HG03175 (cell line): ENCODE measurements around the gene HPSE2.

ENCODE experiments used
- ATAC-seq: cut with Tn5 transposase; IDR thresholded peaks from one replicate; pipeline ENCODE4 v1.9.1; 2021; ENCODE audit warnings: mild to moderate bottlenecking, moderate library complexity; ENCODE audit not compliant: unreplicated experiment

Gene HPSE2

DNA sequence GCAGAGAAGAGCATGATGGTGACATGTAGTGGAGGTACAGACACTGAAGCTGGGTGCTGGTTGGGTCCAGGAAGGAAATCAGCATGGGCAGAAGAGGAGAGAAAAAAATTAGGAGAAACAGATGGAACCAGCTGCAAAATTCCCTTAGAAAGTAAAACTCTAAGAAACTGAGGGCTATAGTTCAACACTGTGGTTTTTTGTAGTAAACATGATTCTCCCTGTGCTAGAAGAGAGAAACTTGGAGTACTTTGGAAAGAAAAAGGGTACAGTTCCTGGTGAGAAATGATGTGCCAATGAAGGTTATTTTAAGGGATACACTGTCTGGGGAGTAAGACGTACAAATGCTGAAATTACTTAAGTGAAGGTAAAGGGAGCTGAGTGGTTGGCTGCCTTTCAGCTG, 607.4 kb downstream of the HPSE2 start:
- no peak for ATAC-seq

DNA sequence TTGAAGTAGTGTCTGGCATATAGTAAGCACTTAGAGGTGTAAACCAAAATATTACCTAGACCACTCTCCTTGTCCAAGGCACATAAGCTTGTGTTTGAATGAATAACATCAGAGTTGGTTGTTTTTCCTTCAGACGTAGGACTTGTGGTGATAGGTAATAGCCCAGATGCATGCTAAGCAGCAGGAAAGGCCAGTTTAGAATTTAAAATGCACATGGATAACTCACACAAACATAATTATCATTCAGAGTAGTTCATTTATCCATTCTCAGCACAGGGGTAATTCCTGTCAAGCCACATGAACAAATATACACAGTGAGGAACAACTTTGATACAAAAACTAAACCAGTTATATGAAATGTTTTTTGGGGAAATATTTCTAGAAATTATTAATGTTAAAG, 607.9 kb downstream of the HPSE2 start:
- no peak for ATAC-seq

DNA sequence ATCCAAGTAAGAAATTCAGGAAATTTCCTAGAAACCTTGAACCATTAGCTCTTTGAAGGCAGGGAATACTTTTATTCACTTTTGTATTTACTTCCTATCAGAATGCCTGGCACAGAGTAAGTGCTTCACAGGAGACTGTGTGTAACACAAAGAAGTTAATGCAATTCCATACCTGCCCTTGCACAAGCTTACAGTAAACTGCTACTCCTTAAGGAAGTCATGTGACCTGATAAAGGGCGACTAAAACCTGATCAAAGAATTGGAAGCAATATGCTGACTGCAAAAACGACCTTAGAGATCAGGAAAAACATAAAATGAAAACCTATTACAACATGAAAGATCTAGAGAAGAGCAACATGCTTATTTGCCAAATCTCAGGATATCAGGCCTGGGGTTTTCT, 610.7 kb downstream of the HPSE2 start:
- no peak for ATAC-seq

DNA sequence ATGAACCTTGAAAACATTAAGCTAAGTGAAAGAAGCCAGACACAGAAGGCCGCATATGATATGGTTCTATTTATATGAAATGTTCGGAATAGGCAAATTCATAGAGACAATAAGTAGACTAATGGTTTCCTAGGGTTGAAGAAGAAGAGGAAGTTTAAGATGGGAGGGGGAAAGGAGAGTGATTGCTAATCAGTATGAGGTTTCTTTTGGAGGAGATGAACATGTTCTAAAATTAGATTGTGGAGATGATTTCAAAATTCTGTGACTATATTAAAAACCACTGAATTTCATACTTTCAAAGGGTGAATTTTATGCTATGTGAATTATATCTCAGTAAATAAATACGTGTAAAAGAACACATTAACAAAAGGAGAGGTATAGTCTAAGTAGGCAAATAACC, 612.5 kb downstream of the HPSE2 start:
- ATAC-seq = no peak

DNA sequence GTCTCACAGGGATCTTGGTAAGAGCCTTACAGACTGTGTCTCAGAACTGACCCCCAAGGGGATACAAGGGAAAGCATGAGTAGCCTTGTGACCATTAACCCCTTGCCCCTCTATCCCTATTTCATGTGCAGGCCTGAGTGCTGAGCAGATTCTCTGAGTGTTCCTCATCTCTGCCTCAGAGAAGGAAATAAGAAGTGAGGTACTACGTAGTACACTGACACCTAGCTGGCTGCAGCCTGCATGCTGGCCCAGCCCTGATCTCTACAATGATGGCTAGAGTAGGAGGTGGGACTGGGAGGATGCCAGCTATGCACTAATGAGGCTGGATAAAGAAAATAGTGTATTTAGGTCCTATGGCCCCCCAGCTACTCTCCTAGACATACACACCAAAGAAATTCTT, 614.0 kb downstream of the HPSE2 start:
- ATAC-seq = no peak

DNA sequence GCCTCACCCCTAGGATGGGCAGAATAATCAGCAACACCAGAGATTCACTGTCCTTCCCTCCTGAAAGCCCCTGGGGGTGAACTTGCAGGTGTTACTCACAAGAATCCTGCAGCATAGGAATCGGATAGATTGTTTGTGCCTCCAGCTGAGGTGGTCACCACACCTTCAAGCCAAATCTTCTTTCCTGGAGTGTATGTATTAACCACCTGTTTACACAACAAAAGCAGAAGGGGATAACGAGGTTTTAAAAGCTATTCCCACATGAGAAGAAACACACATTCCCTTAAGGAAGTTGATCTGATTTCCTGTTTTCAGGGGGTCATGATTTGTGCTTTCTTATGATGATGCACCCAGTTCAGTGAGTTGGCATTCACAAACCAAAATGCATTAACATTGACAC, 615.1 kb downstream of the HPSE2 start:
- ATAC-seq = no peak

DNA sequence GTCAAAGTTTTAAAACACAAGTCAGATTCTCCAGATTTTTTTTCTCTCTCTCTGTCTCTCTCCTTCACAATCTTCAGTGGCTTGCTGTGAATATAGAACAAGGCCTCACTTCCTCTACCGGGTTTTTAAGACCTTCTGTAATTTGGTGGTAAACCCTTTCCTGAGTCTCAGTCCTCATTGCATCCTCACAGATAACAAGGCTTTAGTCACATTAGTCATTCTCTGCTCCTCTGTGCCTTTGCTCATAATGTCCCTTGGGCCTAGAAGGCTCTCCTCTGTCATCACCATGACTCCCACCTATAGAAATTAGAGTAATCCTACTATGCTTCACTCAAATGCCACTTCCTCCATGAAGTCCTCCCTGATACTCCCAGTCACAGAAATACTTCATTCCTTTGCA, 616.2 kb downstream of the HPSE2 start:
- no peak for ATAC-seq

DNA sequence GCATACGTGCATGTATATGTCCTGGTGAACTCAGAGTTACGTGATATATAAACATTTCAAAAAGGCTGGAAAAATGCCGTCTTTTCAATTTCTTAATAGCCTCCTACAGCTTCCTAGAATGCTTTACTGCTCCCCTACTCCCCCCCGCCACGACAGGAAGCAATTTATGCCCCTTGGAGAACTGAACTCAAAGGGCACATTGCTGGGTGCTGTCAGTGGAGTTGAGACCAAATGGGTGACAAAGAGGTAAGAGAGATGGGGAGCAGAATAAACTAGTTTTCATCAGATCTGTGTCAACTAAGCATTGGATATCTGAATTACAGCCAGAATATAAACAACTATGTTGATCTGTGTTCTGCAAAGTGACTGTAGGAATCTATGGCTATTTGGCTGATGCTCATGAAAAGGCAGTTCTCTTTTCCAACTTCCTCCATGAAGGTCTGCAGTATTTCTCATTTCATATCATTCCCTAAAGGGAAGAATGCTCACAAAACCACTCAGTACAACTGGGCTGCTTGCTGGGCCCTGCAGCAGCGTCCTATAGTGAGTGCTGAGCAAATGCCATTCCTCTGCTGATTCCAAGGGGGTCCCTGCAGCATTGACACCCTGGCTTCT, 617.6 kb downstream of the HPSE2 start:
- ATAC-seq = no peak

DNA sequence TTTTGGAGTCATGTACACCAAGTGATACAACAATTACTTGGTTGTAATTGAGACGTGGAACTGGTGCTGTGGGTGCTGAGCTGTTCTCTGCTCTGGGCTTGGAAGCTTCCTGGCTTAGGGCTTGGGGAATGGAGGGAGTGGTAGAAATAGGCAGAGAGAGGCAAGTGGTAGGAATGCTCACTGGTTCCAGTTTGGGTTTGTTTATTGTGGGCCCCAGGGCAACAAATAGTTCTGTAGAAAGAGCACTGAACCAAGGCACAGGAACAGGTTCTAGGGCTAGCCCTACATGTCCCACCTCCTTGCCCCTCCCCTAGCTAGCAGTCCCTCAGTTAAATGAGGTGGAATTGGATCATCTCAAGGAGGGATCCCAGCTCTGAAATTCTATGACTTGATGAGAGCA, 622.2 kb downstream of the HPSE2 start:
- ATAC-seq = no peak

DNA sequence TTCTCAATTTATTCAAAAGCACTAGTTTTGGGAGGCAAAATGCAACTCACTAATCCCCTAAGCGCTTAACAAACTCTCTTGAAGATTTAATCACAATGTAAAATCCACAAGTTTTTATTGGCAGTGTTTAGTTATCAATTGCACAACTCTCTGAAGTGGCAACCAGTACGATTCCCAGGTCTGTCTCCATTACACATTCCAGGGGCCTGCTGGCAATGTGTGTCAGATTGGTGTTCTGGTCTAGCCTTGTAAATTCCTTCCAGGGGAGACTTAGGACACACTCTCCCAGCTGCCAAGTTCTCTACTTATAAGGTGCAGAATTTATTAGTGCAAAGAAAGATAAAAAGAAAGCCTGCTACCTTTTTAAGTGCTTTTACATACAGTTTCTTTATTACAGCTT, 624.2 kb downstream of the HPSE2 start:
- no peak for ATAC-seq

DNA sequence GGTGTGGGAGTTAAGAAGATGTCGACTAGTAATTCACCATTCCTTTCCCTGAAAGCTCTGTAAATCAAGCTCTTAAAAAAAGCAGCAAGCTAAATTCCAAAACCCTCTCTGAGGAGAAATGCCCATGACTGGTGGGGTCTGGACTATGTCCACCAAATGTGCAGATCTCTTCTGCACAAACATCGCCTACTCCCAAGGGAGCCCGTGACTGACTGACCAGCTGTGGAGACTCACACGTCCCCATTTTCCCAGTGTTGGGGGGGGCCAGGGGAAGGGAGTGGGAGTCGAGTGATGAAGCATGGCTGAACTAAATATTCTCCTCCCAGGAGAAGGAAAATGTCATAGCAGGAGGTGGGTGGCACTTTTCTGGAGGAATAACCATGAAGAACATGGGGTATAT, 624.8 kb downstream of the HPSE2 start:
- no peak for ATAC-seq

DNA sequence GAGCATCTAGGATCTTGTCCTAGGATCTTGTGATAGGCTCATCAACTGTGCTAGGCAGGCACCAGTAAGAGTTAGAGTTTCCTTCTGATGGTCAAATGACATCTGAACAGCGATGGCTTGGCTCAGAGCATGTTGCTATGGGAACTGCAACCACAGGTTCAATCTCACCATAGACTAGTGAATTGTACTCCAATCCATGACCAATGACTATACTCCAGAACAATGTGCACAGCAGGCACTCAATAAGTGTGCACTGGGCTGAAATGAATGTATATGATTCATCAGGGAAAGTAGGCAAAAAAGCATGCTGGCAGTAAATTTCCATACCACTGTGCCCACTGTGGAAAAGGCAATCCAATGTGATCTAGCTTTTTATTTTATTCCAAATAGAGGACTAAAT, 625.4 kb downstream of the HPSE2 start:
- ATAC-seq = no peak

DNA sequence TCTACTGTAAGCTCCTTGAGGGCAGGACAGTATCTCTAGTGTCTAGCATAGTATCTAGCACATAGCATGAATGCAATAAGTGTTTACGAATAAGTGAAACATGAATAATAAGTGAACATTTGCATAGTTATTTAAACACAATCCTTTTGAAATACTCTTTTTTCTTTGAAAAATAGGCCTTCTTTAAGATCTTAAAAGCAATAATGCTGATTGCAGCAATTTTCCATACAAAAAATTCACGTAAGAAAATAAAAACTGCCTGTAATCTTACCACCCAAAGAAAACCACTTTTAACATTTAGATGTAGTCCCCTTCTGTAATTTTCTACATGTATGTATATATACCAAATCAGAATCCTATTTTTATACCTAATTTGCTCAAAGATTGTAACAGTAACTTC, 626.4 kb downstream of the HPSE2 start:
- ATAC-seq = no peak

DNA sequence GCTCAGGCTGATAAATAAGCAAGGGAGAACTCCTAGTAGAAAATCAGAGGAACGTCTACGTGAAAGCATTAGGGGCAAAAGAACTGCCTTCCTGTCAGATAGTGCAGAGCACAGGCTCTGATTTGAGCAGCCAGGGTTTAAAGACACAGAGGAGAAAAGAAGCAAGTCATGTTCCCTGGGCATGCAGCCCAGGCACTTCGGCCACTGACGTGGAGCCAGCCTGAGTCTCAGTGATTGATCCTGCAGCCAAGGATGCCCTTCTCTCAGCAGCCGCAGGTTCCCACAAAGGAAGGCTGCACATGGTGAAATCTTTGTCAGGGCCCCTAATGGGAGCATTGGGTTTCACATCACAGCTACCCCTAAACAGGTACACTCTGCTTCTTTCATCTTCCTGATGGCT, 627.2 kb downstream of the HPSE2 start:
- ATAC-seq = no peak

DNA sequence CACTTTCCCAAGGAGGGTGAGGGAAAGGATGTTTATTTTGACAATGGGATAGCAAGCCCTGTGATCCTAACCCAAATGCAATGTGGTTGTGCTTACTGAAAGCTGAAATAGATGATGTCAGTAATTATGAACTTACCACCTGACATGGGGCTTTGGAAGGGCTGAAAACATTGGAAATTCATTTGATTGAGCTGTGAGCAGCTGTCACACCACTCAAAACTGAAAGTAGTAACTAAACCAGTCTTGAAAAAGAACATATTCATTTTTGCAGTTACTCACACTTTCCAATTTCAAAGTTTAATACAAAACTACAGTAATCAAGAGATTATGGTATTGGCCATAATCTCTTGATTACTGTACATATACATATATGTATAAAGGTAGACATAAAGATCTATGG, 633.4 kb downstream of the HPSE2 start:
- ATAC-seq = no peak

DNA sequence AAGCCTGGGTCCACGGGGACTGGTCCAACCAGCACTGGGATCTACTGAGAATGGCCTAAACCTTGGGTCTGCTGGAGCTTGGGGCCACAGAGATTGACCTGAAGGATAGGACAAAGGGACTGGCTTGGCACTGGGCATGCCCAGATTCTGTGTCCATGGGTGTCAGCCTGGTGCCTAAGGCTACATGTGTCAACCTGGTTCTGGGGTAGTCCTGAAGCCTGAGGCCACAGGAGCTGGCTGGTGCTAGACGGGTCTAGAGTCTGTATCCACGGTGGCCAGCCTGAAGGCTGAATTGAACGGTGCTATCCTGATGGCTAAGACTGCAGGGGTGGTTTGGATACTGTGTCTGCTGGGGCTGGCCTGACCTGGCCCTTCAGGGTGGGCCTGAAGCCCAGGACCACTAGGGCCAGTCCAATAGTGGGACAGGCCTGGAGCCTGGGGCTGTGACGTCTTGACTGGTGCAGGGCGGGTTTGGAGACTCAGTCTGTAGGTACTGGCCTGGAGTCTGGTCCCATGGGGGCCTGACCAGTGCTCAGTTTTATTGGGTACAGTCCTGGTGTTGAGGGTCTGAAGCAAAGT, 636.5 kb downstream of the HPSE2 start:
- ATAC-seq = no peak

DNA sequence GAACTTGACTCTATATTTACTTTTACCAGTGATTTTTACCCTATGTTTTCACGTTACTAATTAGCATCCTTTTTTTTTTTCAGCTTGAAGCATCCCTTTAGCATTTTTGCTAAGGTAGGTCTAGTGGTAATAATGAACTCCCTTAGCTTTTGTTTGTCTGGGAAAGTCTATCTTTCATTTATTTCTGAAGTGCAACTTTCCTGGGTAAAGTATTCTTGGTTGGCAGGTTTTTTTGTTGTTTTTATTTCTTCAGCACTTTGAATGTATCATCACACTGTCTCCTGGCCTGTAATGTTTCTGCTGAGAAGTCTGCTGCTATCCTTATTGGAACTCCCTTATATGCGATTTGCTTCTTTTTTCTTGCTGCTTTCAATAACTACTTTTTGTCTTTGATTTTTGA, 639.2 kb downstream of the HPSE2 start:
- ATAC-seq = no peak

DNA sequence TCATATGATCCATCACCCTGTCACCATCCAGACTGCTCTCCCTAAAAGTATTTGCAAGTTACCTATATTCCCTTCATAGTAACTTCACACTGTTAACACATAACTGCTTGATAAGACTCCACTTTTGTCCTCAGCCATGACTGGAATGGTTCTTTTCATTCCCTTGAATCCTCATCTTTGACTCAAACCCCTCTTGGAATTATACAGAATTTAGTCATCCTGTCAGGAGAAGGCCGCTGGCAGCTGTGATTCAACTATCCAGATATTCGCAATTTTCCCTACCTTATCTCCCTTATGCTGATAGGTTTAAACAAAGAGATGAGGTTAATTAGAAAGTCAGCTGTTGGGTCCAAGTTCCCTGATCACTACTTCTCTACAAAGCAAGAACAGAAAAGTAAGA, 646.0 kb downstream of the HPSE2 start:
- ATAC-seq = no peak

DNA sequence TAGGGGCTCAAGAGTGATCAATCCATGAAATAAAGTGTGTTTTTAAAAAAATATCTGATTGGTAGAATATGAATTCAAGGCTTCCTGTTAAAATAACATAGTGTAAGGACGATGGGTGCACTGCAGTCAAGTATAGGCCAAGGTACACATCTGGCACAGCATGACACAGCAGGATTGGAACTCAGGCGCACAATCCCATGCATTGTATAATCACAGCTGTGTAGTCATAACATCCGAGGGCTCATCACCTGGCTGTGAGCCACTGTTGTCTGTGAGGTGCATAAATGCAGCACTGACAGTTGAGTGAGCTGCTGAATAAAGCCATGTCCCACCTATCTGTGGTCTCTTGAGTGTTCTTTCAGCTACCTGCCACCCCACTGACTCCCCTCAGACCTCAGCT, 646.6 kb downstream of the HPSE2 start:
- no peak for ATAC-seq

DNA sequence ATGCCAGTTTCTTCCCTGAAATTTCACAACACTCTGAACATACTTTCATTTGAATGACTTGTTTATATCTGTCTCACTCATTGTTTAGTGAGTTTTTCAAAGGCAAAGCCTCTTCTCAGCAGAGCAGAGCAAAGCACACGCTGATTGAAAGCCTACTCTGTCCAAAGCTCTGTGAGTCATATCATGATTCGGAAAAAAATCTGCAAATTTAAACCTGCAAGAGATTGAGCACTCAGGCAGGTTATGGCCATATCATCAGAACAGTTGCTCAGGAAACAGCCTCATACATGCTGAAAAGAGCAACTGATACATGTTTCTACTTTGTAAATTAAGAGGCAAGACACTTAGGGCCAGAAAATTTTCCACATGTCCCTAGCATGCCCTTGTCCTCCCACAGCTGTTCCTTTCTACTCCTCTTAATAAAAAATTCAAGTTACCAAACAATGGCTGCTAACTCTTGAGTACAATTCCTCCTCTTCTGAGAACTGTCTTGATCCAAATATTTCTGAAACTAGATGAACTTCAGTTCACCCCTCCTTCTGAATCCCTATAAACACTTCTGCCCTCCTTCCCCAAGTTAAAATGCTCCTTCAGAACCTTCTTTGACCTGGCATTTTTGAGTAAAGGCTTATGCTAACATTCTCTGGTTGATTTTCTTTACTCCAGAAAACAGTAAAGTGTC, 648.4 kb downstream of the HPSE2 start:
- ATAC-seq = no peak

DNA sequence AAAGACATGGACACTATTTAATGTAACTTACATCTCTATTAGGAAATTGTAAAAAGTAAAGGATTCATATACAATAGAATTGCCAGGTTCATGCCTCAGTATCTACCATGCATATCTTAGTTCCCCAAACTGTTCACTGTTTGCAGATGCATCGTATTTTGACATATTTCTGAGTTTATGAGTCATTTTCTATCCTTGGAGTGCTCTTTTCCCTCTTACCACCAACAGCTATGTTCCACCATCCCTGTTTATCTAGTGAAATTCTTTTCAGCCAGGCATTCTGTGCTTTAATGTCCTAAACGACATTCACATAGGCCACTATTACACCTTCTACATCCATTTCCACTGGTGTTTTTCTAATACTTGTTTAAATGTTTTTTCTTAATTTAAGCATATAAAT, 649.6 kb downstream of the HPSE2 start:
- no peak for ATAC-seq

DNA sequence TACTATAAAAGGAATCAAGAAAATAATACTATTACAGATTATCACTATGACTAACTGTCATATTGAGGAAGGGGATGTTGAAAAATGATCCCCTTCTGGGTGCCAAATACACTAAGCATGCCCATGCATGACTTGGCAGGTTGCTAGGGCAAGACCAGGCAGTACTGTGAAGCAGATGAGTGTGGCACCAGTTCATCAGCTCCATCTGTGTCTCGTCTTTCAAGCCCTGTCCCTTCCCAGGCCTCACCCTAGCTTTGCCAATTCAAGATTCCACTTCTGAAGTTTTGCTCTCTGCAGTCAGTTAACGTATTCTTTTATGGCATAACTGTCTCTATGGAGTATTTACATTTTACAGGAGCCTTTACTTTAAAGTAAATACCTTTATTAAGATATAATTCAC, 653.3 kb downstream of the HPSE2 start:
- no peak for ATAC-seq

DNA sequence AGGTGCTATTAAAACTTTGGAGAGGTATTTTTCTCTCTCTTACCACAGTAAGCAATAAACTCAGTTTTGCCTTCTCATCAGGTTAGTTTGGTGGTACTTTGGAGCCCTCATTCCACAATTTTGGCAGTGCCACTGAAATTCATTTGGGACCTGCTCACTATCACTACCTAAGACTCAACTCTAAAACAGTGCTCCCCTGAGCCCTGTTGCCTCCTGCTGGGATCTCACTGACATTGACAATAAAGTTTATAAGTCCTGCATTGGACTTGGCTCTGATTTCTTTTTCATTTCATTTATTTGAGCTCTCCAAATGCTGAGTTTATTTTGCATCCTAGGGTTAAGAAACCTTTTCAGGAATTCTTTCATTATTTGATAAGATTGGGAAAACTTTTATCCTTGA, 658.1 kb downstream of the HPSE2 start:
- no peak for ATAC-seq
